HG02678 (cell line): ENCODE results near the gene HELZ.

Experiments
- ATAC-seq: cut with Tn5 transposase; IDR thresholded peaks from one replicate; pipeline ENCODE4 v1.9.1; 2021; ENCODE audit warnings: mild to moderate bottlenecking, moderate library complexity; ENCODE audit not compliant: unreplicated experiment

HELZ gene

DNA sequence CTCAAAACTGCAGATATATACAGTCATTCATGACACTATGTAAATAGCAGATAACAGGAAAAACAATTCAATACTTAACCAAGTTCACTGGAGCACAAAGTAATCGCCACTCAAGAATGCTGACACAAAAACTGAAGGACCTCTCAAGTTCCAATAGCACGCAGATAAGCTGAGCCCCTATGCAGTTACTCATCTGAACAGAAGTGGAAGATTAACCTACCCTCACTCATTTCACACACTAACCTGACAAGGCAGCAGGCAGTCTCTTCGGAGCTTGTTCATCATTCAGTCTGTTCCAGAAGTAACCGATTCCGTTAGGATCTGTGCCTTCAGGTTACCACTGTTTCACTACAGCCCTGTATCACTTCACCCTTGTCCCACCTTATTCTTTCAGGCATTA, 6.0 kb downstream of the HELZ start:
- ATAC-seq = no peak

DNA sequence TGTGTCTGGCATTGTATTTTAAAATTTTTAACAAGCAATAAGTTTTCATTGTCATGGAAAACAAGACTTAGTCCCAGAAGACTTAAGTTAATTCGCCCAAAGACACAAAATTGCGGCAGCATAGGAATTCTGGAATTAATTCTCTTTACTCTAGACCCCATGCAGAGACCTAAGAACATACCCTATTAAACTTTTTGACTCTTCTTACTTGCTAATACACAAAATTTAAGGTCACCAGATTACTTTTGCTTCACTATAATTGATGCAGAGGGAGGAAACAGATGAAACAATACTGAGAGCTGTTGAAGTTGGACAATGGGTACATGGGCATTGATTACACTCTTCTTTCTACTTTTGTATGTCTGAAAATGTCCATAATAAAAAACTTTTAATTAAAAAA, 12.6 kb downstream of the HELZ start:
- no peak for ATAC-seq

DNA sequence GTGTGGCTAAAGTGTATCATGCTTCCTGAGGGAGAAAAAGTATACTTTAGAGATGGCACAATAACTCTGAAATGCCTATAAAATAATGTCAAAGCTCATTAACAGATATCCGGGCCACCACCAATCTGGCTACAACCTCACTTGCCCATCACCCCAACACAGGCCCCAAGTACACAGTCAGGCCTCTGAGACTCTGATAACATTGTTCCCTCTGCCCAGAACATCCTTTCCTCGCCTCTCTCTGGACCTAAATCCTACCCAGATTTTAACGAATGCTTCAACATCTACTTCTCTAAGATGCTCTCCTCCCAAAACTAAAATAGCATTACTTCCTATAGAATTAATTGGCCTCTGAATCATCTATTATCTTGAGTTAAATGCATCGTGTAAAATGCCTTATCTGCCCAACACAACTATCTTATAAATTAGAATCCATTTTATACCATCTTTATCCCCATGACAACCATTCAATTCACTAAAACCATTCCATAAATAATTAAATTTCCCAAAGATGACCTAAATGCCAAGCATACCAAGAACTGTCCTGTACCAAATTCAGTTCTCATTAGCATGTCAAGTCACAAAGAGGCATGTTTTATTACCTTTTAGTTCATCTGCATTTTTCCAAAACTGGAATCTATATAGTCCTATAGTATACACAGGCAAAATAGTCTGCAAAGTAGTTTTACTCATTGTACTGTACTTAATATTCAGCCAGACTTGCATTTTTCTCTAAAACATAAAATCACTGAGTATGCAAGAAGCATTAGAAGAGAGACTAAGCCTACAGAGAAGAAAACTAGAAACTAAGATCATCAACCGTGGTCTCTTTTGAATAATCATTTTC, 15.7 kb downstream of the HELZ start:
- no peak for ATAC-seq

DNA sequence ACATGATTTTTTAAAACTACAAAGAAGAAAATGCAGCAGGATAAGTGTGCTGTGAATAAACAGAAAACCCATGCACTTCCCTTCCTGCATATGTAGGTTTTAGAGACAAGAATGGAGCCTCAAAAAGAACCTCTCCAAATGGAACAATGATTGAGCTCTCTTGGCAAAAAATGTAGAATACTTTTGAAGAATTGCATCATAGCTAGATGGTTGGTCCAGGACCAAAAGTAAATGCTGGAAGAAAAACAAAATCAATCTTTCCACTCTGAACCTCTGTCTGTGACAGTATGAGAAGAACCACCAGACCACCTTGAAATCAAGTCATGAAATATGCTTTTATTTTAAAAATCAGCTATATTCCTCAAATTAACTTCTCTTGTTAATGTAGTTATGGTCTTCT, 17.5 kb downstream of the HELZ start:
- ATAC-seq = no peak

DNA sequence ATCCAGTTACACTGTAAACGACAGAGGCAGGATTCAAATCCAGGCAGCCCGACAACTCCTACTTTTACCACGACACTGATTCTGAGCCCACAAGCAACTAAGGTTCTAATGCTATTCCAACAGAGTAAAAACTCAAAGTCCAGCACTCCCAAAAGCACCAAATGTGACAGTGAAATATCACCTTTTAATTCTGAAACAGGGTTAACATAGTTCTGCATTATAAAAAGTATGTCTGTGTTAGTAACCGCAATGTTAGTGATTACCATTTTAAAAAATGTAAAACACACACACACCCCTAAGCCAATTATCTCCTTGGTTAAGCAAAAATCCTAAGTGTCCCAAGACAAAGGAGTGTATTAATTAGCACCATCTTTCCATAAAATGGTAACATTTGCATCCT, 19.7 kb downstream of the HELZ start:
- ATAC-seq = no peak

DNA sequence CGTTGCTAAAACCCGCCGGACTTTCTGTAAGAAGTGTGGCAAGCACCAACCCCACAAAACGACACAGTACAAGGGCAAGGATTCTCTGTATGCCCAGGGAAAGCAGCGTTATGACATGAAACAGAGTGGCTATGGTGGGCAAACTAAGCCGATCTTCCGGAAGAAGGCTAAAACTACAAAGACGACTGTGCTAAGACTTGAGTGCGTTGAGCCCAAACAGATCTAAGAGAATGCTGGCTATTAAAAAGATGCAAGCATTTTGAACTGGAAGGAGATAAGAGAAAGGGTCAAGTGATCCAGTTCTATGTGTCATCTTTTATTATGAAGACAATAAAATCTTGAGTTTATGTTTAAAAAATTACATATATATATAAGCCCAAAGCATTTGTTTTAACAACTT, 20.3 kb downstream of the HELZ start:
- ATAC-seq = no peak

DNA sequence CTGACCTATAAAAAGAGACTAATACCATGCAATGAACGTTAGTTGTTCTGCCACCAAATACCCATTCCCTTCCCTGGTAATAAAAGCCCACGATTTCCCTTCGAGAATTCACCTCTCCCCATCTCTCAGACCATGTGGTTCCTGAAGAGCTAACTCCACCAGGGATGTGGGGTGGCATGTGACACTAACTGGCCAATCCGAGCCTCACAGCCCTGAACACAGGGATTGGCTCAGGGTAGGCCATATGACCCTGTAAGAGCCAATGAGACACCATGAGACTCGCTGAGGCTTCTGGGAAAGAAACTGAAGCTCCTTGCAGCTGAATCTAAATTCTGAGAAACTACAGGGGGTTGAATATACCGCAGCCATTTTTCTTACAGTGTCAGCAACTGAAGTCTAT, 21.1 kb downstream of the HELZ start:
- ATAC-seq = no peak

DNA sequence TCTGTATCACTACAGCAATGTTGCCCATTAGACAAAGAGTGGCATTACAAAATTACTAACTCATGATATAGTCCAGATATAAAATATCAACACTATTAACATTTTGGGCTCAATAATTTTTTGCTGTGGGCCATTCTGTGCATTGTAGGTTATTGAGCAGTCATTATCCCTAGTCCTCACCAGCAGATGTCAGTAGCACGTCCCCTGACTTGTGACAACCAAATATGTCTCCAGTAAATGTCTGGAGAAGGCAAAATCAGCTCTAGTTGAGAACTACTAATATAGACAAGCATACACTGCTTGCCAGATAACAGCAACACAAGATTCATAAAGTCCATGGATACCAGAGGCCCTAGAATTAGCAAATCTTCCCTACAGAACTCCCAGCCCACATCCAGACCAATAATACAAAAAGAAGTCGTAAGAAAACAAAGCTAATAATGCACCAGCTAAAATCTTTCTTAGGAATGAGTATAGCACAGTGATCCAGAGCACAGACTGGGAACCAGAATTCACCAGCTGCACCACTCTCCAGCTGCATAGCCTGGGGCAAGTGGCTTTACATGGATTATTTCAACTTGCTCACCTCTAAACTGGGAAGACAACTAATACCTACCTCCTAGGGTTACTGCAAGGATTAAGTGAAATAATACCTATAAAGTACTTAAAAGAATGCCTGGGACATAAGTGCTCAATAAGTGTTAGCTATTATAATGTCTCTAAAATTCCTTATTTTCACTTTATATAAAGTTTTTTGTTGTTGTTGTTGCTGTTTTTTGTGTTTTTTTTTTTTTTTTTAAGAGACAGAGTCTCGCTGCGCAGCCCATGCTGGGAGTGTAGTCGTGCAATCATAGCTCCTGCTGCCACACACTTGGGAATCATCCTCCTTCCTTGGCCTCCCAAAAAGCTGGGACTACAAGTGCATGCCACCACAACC, 23.7 kb downstream of the HELZ start:
- ATAC-seq = no peak

DNA sequence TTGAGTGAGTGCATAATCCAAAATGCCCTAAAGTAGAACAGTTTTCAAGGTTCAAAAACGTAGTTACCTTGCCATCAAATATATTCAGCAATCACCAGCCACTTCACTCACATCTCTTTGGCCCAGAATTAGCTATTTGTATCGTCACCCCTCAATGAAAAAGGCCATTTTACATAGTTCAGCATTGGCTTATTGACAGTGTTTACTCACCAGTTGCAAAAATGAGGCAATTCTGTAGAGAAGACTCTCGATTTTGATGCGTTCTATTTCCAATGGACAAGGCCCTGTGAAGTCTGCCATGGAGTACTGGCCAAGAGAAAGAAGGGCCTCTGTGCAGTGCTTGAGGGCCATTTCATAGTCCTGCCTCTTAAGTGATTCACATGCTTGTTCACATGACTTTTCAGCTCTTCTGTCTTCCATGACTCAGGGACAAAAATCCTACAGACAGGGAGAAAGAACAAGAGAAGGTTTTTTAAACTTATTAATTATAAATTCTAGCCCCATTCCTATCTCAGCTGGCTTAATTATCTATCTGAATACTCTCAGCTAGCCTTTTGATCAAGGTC, 26.5 kb downstream of the HELZ start:
- no peak for ATAC-seq

DNA sequence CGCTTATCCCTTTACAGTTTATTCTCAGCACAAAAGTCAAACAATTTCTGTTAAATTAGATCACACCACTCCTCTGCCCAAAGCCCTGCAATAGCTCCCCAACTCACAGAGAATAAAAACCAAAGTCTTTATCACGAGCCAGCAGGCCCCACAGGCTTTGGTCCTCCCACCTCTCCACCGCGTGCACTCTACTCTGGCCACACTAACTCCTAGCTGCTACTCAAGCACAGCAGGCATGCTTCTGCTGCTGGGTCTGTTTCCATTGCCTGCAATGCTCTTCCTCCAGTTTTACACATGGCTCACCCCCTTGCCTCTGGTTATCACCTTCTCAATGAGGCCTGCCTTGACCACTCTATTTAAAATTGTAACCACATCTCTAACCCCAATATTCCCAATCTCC, 27.6 kb downstream of the HELZ start:
- ATAC-seq = no peak

DNA sequence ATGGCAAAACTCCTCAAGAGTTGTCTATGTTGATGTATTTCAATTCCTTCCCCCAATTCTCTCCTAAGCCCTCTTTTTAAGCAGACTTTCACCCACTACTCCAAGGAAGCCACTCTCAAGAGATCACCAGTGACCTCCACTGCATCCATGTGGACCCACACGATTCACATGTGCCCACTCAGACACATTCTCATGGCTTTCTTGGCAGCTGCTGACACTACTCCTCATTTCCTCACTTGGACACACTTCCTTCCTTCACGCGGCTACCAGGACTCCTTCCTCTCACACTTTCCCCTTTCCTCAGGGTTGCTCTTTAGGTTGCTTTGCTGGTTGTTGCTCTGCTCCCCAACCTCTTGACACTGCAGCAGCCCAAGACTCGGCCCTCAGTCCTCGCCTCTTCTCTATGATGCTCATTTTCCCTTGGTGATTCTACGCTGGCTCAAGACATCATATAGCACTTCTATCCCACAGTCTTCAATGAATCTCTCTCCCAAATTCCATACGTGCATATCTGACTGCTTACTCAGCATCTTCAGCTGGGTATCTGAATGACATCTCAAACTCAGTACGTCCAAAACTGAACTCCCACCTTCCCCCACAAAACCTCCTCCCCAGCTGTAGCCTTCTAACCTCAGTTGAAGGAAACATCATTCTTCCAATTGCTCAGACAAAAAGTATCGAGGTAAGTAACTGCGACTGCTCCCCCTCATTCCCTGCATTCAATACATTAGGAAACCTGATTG, 28.2 kb downstream of the HELZ start:
- ATAC-seq = no peak

DNA sequence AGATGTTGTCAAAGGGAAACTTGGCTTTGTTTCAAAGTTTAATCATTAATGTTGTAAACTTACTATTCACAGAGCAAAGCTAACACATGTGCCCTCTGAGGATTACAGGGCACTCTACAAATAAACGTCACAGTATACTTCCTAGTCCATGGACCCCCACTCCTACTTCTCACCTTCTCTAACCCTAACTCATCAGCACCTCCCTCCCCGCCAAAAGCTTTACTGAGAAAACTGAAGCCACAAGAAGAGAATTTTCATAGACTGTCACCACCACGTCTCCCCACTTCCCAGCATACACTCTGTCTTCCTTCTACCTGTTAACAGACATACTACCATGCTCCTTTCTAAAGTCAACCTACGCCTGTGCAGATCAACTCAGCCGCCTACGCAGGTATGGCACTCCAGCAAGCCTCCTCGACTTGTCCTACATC, 29.0 kb downstream of the HELZ start:
- no peak for ATAC-seq

DNA sequence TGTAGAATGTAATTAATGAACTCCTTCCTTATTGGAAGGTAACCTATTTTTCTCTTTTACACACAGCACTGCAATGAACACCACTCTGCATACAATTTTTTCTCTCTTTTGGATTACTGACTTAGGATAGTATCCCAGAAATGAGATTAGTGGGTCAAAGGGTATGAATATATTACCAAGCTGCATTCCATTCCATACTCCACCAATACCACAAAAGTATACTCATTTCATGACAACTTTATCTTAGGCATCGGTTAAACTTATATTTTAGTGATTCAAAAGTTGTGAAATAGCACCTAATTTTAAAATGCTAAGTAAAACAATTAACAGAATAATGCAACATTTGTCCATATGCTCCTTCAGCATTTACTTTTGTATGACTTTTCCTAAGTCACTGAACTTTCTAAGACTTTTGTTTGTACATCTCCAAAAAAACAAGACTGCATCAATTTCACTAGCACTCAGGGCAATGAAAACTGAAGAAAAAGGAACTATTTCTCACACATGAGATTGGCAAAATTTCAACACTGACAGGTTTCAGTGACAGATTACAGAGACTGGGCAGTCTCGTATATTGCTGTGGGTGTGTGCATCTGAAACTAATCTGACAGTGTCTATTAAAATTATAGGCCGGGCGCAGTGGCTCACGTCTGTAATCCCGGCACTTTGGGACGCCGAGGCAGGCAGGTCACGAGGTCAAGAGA, 32.1 kb downstream of the HELZ start:
- no peak for ATAC-seq

DNA sequence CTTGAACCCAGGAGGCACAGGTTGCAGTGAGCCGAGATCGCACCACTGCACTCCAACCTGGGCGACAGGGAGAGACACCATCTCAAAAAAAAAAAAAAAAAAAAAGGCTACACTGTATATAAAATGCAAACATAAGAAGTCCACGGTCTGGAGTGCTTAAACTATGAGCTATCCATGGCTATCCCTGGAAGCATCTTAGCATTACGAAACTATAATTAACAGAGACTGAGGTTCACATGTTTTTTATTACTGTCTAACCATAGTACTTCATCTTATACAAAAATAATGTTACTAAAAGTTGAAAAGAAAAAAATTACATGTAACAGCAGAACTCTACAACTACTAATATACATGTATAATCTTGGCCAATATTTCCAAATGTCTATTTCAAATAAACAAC, 32.8 kb downstream of the HELZ start:
- ATAC-seq = no peak

DNA sequence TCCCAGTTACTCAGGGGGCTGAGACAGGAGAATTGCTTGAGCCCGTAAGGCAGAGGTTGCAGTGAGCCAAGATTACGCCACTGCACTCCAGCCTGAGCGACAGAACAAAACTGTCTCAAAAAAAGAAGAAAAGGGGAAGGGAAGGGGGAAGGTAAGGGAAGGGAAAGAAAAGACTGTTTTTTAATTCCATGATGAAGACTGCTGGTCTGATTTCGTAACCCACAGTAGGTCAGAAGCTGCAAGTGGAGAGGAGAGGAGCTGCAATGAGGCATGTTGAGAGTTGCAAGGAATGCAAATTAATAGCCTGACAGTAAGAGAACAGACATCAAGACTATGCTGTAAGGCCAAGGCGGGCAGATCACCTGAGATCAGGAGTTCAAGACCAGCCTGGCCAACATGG, 33.3 kb downstream of the HELZ start:
- no peak for ATAC-seq

DNA sequence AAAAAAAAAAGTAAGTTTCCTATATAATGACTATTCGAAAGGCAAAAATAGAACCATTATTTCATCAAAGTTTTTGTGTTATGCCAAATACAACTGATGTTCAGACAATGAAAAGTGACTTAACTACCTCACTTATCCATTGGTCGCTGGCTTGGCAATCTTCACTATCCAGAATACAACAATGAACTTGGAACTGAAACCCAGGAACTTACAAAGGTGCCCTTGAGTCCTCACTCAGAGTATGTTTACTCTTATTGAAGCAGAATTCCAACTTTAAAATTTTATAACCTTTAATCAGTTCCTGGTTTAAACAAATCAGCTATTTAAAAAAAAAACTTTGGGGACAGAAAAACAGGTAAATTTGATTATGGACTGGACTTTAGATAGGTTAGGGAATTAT, 34.1 kb downstream of the HELZ start:
- ATAC-seq = no peak

DNA sequence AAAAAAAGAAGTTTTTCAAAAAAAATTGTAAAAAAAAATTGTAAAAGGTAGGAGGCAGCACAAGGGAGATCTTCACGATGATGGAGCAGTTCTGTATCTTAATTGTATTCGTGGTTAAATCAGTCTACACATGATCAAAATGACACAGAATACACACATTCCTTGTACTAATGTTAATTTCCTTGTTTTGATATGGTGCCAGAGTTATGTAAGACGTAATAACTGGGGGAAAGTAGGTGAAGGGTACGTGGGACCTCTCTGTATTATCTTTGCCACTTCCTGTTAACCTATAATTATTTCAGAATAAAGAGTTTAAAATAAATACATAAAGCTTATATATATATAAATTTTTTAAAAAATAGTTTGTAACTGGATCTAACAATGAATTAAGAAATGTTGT, 36.8 kb downstream of the HELZ start:
- ATAC-seq = no peak

DNA sequence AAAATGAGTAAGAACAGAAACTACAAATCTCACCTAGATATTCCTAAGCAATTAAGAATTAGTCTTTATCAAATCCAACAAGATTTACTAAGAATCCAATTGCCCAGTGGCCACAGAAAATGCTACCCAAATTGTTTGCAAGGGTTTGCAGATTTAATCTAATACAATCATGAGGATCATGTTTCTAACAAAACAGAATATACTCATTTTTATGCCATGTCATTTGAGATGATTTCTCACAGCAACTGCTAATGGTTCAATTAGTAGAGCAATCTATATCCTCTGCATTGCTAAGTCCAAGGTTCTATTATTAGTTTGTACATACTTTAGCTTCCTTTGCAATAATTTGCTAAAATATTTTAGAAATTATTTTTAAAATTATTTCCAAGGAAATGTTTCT, 41.2 kb downstream of the HELZ start:
- ATAC-seq = no peak

DNA sequence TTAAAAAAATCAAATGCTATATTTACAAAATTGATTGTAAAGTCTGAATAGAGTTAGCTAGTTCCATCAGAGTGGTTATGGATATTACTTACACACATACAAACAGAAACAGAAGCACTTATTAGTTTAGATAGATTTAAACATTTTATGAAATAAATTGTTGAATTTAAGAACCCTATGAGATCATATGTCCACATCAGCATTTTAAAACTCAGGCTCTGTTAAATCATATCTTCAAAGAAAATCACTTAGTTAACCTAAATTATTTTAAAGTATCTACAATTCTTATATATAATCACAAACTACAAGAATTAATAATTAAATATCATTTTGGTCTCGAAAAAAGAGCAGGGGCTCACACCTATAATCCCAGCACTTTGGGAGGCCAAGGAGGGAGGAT, 42.5 kb downstream of the HELZ start:
- no peak for ATAC-seq

DNA sequence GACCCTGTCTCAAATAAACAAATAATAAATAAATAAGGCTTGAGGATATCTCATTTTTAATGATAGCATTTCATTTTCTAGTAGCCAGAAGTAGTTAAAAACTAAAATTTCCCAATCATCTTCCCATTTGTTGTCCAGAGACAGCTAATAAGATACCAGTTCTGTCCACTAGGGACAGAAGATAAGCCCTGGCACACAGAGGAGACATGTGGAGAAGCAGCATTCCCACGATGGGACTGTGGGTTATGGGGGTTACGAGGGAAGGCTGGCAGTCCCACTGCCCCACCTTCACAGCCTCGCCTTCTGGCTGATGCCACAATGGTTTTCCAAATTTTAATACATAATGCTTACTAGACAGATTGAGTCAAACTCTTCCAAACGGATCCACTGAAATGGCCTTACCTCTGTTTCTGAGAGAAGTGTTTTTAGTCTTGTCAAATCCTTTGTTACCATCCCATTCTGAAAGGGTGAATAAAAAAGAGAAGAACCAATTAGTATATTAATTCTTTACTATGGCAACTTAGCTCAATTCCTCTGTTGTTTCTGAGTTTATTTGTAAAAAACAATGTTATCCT, 44.2 kb downstream of the HELZ start:
- ATAC-seq = no peak
